Panc1 (cell line): ENCODE measurements around the gene COL4A4. TPM values are rescaled to one million over a fixed set of nuclear protein-coding genes. Genes with fewer than 3 reads are reported as not detected.
A peak's percentile ranks its signal among the peaks of the same experiment; 100 is the strongest.

Experiments
- ATAC-seq: fragments of 200-7000 bp; cut with Tn5 transposase; 2 replicates; pipeline ENCODE4 v1.9.1; 2020; ENCODE audit warnings: mild to moderate bottlenecking, moderate library complexity
- BruUV-seq: library from RNA; stranded (reverse); fragments of 400-500 nt; replicated peaks from 2 replicates; lab custom pipeline; 2021; lab: Mats Ljungman, UMichigan
- CTCF ChIA-PET: fragments of 300-600 bp; sonication (Branson Sonifier 250); formaldehyde crosslinking; loops from one replicate; lab custom pipeline; 2022; ENCODE audit warnings: antibody characterized with exemption; lab: Charles Lee
- POLR2A ChIA-PET: fragments of 300-600 bp; sonication (Branson Sonifier 250); formaldehyde crosslinking; loops from one replicate; lab custom pipeline; 2022; ENCODE audit warnings: antibody characterized with exemption; lab: Charles Lee
- DNase-seq: peaks from one replicate; pipeline ENCODE4 v3.0.0-alpha.2; 2010; ENCODE audit warnings: low read depth, low spot score
- H3K27ac ChIP-seq: 2 replicates; pipeline ENCODE4 v1.5.1; 2011; ENCODE audit warnings: mild to moderate bottlenecking, low read length, inconsistent platforms
- H3K27me3 ChIP-seq: fragments of 200-500 bp; sonication (Bioruptor generic); 2 replicates; pipeline ENCODE4 v1.6.0; 2014; ENCODE audit warnings: low read length, inconsistent platforms; ENCODE audit not compliant: control insufficient read depth, insufficient read depth
- H3K36me3 ChIP-seq: fragments of 200-500 bp; sonication (Bioruptor generic); 2 replicates; pipeline ENCODE4 v1.5.1; 2014; ENCODE audit warnings: inconsistent platforms, mild to moderate bottlenecking, low read length, moderate library complexity; ENCODE audit not compliant: control insufficient read depth, insufficient read depth
- H3K4me1 ChIP-seq: 2 replicates; pipeline ENCODE4 v1.5.1; 2011; ENCODE audit warnings: inconsistent platforms, mild to moderate bottlenecking, low read length, moderate library complexity; ENCODE audit not compliant: control insufficient read depth, insufficient read depth
- H3K4me3 ChIP-seq, 2 experiments: 2 replicates each; pipeline ENCODE4 v1.5.1; 2011 to 2012; ENCODE audit warnings: low read depth in 2 of 2, low read length in 2 of 2, mild to moderate bottlenecking in 2 of 2, inconsistent platforms in 1 of 2, moderate library complexity in 1 of 2
- H3K9me3 ChIP-seq: fragments of 200-500 bp; sonication (Bioruptor generic); 2 replicates; pipeline ENCODE4 v1.5.1; 2014; ENCODE audit warnings: low read depth, mild to moderate bottlenecking, inconsistent platforms, low read length, moderate library complexity; ENCODE audit not compliant: control insufficient read depth, insufficient read depth
- CTCF ChIP-seq: fragments of 450-650 bp; IDR thresholded peaks from 2 replicates; pipeline ENCODE4 v1.5.1; 2017; ENCODE audit warnings: mild to moderate bottlenecking
- POLR2AphosphoS5 ChIP-seq: IDR thresholded peaks from 2 replicates; pipeline ENCODE4 v1.6.1; 2012; ENCODE audit warnings: mild to moderate bottlenecking, low read depth, low read length, moderate library complexity
- REST ChIP-seq, 2 experiments: IDR thresholded peaks; 2 replicates each; pipeline ENCODE4 v1.6.1; 2011 to 2012; ENCODE audit warnings: low read depth in 2 of 2, control low read depth in 1 of 2, low read length in 1 of 2, mild to moderate bottlenecking in 1 of 2, moderate library complexity in 1 of 2; ENCODE audit not compliant: insufficient read depth in 1 of 2
- SIN3A ChIP-seq: IDR thresholded peaks from 2 replicates; pipeline ENCODE4 v1.6.1; 2012; ENCODE audit warnings: low read depth, mild to moderate bottlenecking, low read length, moderate library complexity, borderline replicate concordance; ENCODE audit not compliant: insufficient read depth
- TCF7L2 ChIP-seq: IDR thresholded peaks from 2 replicates; pipeline ENCODE4 v1.6.1; 2011; ENCODE audit warnings: mild to moderate bottlenecking, low read depth, low read length, inconsistent platforms
- in situ Hi-C: cut with HindIII; loops from 2 replicates; pipeline ENCODE4 v1.10.0; 2016; ENCODE audit warnings: low sequenced_read_pairs, low pct_unique_long_range_greater_than_20kb
- intact Hi-C: fragments of 100-400 bp; cut with micrococcal nuclease; formaldehyde crosslinking; loops from one replicate; pipeline ENCODE4 v1.10.0; 2022; ENCODE audit not compliant: unreplicated experiment
- total RNA-seq: library from RNA; stranded (reverse); gene quantifications from one replicate; pipeline ENCODE4 v1.2.1, GENCODE V29; 2021; ENCODE audit not compliant: unreplicated experiment

Gene COL4A4
- total RNA-seq, 1 experiment from 2014 or later = 0.13 TPM

- Histone ChIP-seq H3K4me3 (no peak overlapping the region), H3K27ac (no peak overlapping the region), H3K9me3 (no peaks in the 10 kb centered on the region), H3K36me3 (no peaks in the 10 kb centered on the region), H3K4me1 (no peaks in the 10 kb centered on the region), H3K27me3 (peaks cover 2% of the 10 kb centered on the region; the same call in 1 of the 2 replicates)
- BruUV-seq = no TSS peak
- no peak for TF ChIP-seq REST (IDR thresholded peaks at IDR 0.05; ENCODE audit: insufficient read depth in 1 of 2, low read depth in 2 of 2, low read length in 1 of 2)
- TF ChIP-seq POLR2AphosphoS5 = no peak
- TF ChIP-seq TCF7L2 = no peak
- TF ChIP-seq SIN3A = no peak
- no peak for TF ChIP-seq CTCF
- POLR2A ChIA-PET = no interaction called here
- CTCF ChIA-PET = no interaction called here
- intact Hi-C loops (no loop called here), in situ Hi-C loops (no loop called here)
- DNase-seq (no peak), ATAC-seq (no peak)
Measured at GRCh38 chr2:227127201-227127600, 36.8 kb downstream of the COL4A4 start.

- Histone ChIP-seq H3K27ac (no peak overlapping the region), H3K4me3 (no peak overlapping the region), H3K9me3 (no peaks in the 10 kb centered on the region), H3K27me3 (peaks cover 2% of the 10 kb centered on the region; the same call in 1 of the 2 replicates), H3K36me3 (no peaks in the 10 kb centered on the region), H3K4me1 (no peaks in the 10 kb centered on the region)
- BruUV-seq = no TSS peak
- ChIA-PET POLR2A (no interaction called here), CTCF (interaction anchor here (0.5 to 1.0 kb wide), 2 partner anchors 33 to 113 kb away, joined by 3 to 4 read pairs; no protein-coding TSS in a partner anchor)
- intact Hi-C loops (no loop called here), in situ Hi-C loops (no loop called here)
- TF ChIP-seq SIN3A = no peak
- peak; percentile 72 for TF ChIP-seq CTCF
- TF ChIP-seq POLR2AphosphoS5 = no peak
- no peak for TF ChIP-seq TCF7L2
- TF ChIP-seq REST (IDR thresholded peaks at IDR 0.05; ENCODE audit: insufficient read depth in 1 of 2, low read depth in 2 of 2, low read length in 1 of 2) = no peak
- DNase-seq (no peak), ATAC-seq (peak; percentile 73)
Measured at GRCh38 chr2:227125506-227125905, 38.5 kb downstream of the COL4A4 start.
